ENCODE results near the gene CD81. TPM values are rescaled to one million over a fixed set of nuclear protein-coding genes. Genes with fewer than 3 reads are reported as not detected.

The CD81 gene
- total RNA-seq, 4 donors from 2014 or later: 234 to 340 (median 277) TPM

- H3K9me3 ChIP-seq: no peaks in the 10 kb centered on the region
- no peaks in the 10 kb centered on the region for H3K36me3 ChIP-seq
- no peak for DNase-seq (ENCODE audit: low spot score in 2 of 2)
- TF ChIP-seq EP300 (IDR thresholded peaks at IDR 0.05) (no peak), CTCF (IDR thresholded peaks at IDR 0.05) (peak; percentile 63 to 93), POLR2A (IDR thresholded peaks at IDR 0.05) (no peak), POLR2AphosphoS5 (IDR thresholded peaks at IDR 0.05) (no peak)
- 14% methylated on average over 16 of the region's 44 CpGs for WGBS
- no peak overlapping the region for H3K4me3 ChIP-seq
- H3K27ac ChIP-seq: no peak overlapping the region
- H3K27me3 ChIP-seq: peaks cover 9% of the 10 kb centered on the region
- peaks cover 9% of the 10 kb centered on the region for H3K4me1 ChIP-seq
Observed at GRCh38 chr11:2420502-2421225, 43.6 kb downstream of the CD81 start.

- Histone ChIP-seq H3K36me3 (no peaks in the 10 kb centered on the region), H3K4me1 (peaks cover 9% of the 10 kb centered on the region), H3K27ac (no peak overlapping the region), H3K4me3 (no peak overlapping the region), H3K27me3 (peaks cover 10% of the 10 kb centered on the region), H3K9me3 (no peaks in the 10 kb centered on the region)
- no peak for DNase-seq (ENCODE audit: low spot score in 2 of 2)
- WGBS: 80% methylated on average over 8 of the region's 19 CpGs
- no peak for TF ChIP-seq CTCF (IDR thresholded peaks at IDR 0.05)
- TF ChIP-seq POLR2A (IDR thresholded peaks at IDR 0.05): no peak
- TF ChIP-seq POLR2AphosphoS5 (IDR thresholded peaks at IDR 0.05): no peak
- no peak for TF ChIP-seq EP300 (IDR thresholded peaks at IDR 0.05)
Observed at GRCh38 chr11:2421226-2421994, 44.3 kb downstream of the CD81 start.

- no peaks in the 10 kb centered on the region for H3K36me3 ChIP-seq
- H3K27me3 ChIP-seq: peaks cover 12% of the 10 kb centered on the region
- peaks cover 10% of the 10 kb centered on the region for H3K4me1 ChIP-seq
- no peak for DNase-seq (ENCODE audit: low spot score in 2 of 2)
- H3K27ac ChIP-seq: no peak overlapping the region
- TF ChIP-seq EP300 (IDR thresholded peaks at IDR 0.05) (no peak), POLR2AphosphoS5 (IDR thresholded peaks at IDR 0.05) (no peak), POLR2A (IDR thresholded peaks at IDR 0.05) (no peak), CTCF (IDR thresholded peaks at IDR 0.05) (no peak)
- WGBS: 79% methylated on average over 6 of the region's 17 CpGs
- H3K4me3 ChIP-seq: no peak overlapping the region
- H3K9me3 ChIP-seq: no peaks in the 10 kb centered on the region
Observed at GRCh38 chr11:2421996-2422395, 44.9 kb downstream of the CD81 start.

- TF ChIP-seq POLR2A (IDR thresholded peaks at IDR 0.05) (no peak), CTCF (IDR thresholded peaks at IDR 0.05) (no peak), EP300 (IDR thresholded peaks at IDR 0.05) (no peak), POLR2AphosphoS5 (IDR thresholded peaks at IDR 0.05) (no peak)
- WGBS: 86% methylated on average over 5 of the region's 14 CpGs
Observed at GRCh38 chr11:2422461-2423156, 45.5 kb downstream of the CD81 start.

More at GRCh38 chr11:2422461-2423156, 45.5 kb downstream of the CD81 start:
- DNase-seq (ENCODE audit: low spot score in 2 of 2): no peak
- Histone ChIP-seq H3K9me3 (no peaks in the 10 kb centered on the region), H3K36me3 (no peaks in the 10 kb centered on the region), H3K4me3 (no peak overlapping the region), H3K4me1 (peaks cover 14% of the 10 kb centered on the region), H3K27me3 (peaks cover 12% of the 10 kb centered on the region), H3K27ac (no peak overlapping the region)

All from suprapubic skin (tissue), 4 donors.